Hepatic stellate cell (primary cell): ENCODE data around the gene ZDHHC14.

ENCODE experiments used
- DNase-seq: peaks from one replicate; pipeline ENCODE4 v3.0.0; 2011; ENCODE audit warnings: low spot score

The ZDHHC14 gene

DNA sequence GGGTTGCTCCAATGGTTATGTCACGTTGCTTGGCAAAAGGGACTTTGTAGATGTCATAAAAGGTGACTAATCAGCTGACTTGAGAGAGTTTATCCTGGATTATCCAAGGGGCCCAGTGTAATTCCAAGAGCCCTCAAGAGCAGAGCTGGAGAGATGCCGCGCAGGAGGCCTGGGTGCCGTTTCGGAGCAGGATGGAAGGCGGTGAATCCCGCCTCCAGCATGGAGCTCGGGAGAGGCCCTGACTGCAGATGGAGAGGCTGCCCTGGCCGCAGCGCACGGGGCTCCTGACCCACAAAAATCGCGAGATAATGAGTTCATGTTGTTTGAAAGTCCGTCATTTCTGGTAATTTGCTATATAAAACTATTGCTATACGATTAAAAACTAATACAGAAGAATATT, 219.8 kb downstream of the ZDHHC14 start:
- DNase-seq, result no peak

DNA sequence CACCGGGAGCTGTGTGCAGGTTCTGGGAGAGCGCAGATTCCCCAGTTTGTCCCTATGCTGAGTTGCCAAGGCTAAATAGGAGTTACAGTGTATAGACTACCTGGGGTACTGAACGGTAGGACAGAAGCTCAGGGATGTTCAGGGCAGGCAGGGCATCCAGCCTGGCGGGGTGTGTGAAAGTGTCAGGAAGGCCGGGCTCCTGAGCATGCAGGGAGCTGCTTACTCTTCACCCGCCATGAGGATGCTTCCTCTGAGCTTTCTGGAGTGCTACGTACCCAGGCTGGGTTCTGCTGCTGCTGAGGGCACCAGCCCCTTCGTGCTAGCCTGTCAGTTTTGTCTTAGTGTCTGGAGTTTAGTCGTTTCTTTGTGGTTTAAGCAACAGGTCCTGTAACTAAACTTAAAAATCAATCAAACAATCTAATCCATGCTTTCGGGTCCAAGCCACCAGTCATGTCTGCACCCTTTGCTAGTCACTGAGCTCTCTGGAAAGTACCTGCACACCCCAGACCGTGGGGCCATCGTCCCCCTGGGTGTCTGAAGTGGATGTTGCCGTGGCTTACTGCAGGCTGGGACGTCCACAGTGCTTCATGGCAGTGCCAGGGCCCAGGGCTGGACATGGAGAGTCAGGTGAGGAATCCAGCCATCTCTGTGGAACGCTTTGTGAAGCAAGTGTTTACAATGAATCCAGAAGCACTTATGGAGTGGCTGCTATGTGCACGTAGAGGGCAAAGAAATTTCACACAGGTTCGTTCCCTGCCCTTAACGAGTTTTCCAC, 221.7 kb downstream of the ZDHHC14 start:
- DNase-seq, result no peak

DNA sequence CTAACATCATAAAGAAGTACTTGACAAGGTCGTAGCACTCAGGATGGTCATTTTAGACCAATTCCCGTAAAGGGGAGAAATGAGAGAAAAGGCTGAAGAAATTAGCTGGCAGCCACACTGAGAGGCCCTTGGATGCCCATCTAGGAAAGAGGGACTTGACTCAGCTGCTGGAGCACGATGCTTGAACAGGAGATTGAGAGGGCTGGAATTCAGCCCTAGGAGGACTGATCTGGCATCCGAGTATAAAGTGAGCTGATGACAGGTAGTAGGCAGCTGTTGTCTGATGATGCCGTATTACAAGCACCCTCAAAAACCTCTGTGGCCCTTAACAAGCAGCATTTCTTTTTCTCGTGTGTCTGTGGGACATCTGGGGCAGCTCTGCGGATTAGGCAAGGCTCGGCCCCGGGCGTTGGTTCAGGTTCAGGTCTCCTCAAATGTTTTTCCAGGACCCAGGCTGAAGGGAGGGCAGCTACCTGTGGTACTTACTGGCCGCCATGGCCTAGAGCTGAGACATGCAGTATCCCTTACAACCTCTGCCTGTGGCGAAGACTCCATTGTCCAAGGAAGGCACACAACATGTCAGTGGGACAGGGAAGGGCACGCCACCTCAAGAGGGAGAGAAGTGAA, 222.4 kb downstream of the ZDHHC14 start:
- no peak for DNase-seq

DNA sequence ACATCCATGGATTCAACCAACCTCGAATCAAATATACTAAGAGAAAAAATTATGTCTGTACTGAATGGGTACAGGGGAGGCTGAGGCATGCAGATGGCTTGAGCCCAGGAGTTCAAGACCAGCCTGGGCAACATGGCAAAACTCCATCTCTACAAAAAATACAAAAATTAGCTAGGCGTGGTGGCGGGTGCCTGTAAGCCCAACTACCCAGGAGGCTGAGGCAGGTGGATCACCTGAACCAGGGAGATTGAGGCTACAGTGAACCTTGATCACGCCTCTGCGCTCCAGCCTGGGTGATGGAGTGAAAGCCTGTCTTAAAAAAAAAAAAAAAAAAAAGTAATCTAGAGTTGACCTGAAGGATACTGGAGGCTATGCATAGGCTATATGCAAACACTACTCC, 223.0 kb downstream of the ZDHHC14 start:
- DNase-seq, result no peak

DNA sequence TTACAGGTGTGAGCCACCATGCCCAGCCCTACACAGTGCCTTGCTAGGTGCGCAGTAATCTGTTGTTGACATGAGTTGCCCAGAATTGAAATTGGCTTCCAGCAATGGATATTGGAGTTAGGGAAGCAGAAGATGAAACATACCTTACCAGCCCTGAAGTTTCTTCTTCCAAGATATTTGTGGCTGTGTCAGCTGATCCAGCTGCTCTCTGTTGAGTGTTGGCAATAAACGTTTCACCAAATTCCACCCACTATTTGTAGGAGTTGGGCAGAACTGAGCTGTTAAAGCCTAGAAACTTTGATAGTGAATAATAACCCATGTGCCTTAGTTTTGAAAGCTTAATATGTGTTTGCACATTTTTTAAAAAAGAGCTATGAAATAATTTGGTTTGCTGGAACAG, 223.8 kb downstream of the ZDHHC14 start:
- DNase-seq, result no peak

DNA sequence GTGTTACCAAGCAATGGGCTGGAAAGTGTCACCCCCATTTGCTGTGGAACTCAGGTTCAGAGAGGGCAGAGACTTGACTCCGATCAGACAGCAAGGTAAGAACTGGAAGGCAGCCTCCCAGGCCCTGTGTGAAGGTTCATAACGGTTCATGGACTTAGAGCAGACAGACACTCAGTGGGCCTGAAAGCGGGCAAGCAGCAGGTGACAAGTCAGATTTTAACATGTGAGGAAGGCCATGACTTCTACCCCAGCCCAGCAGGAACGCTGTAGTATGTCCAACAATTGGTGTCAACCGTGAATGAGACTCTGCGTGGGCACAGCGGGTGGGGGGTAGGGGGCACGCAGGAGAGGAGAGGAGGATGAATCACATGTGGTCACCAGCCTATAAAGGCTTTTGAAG, 224.5 kb downstream of the ZDHHC14 start:
- no peak for DNase-seq

DNA sequence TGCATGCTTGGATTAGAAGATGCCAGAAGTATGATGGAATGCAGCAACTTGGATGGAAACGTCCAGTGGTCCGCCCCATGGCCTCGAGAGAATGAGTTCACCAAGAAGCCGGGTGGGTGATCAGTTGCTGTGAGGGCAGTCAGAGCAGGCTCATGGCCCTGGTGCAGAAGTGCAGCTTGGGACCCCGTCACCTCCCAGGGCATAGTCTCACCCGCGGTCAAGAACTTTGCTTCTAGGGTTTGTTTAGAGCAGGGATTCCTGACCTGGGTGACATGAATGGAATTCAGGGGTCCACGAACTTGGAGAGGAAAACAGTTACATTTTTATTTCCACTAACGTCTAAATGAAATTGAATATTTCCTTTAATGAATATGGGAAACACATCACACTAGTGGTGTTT, 225.5 kb downstream of the ZDHHC14 start:
- no peak for DNase-seq

DNA sequence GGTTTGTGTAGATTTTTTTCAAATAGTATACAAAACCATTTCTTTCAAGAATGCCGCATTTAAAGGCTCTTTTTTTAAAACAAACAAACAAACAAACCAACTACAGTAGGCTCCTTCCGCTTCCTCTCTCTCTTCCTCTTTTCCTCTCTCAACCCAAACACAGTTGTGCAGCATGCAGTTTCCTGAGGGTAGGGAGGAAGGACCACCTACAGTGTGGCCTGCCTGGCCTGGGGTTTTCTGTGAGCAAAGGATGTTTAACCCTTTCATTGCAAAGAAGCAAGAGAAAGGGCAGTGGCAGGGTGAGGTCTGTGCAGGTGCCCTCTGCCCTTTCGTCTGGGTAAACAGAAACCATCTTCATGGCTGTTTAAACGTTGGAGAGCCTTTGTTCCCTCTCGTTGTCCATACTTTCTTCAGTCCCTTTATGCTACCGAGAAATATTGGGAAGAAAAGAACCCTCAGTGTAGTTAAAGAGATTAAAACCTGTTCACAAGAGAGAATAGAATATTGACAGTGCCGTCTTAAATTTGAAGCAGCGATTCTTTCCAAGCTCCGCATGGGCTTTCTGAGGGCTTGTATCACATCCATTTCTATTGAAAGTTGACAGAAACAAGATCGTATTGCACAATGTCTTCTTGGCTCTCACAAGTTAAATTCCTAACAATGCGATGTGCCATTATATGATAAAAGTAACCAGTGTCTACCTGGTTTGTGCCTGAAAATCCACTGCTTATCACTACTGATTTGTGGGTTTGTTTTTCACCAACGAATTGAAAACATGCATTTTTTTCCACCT, 226.5 kb downstream of the ZDHHC14 start:
- no peak for DNase-seq

DNA sequence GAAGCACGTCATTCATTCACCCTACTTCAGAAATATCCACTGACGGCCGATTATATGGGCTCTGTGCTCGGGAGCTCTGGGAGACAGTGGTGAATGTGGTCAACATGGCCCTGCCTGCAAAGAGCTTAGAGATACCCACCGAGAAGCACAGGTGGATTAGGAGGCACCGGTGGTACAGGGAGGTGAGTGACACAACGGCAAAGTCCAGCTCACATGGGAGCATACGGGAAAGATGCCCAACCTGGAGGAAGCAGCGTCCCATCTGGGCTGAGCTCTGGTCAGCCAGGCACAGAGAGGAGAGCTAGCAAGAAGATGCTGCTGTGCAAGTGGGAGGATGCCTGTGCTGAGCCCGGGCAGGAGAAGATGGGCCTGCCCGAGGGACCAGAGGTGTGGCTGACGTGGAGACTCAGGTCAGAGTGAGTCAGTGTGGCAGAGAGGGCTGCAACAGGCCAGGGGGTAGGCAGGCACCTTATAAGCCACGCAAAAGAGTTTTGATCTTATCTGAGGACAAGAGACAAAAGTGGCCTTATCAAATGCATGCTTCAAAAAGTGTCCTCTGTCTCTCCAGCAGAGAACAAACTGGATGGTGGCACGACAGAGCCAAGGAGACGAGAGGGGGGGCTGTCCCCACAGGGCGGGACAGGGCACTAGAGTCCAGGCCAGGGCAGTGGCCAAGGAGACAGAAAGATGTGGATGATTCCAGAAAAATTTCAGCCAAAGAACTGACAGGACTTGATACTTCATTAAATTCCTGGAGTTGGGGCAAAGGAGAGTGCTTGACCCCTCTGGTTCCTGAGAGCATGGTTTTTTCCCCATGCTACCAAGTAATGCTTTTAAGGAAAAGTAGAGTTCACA, 227.5 kb downstream of the ZDHHC14 start:
- DNase-seq, result no peak

DNA sequence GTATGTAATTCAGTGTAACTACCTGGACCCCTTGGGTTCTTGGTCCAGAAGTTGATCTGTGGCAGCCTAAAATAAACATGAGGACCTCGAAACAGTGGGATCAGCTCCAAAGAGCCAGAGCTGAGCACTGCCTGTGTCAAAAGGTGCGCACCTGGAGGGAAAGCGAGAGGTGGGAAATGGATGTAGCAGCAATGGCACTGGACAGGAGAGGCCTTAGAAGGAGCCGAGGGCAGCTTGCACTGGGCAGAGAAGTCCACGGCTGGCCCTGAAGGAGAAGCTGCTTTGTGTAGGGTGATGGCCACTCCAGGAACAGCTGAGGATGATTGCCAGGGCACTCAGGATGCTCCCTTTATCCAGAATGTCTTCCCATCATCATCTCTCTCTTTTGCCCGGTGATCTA, 228.1 kb downstream of the ZDHHC14 start:
- no peak for DNase-seq

DNA sequence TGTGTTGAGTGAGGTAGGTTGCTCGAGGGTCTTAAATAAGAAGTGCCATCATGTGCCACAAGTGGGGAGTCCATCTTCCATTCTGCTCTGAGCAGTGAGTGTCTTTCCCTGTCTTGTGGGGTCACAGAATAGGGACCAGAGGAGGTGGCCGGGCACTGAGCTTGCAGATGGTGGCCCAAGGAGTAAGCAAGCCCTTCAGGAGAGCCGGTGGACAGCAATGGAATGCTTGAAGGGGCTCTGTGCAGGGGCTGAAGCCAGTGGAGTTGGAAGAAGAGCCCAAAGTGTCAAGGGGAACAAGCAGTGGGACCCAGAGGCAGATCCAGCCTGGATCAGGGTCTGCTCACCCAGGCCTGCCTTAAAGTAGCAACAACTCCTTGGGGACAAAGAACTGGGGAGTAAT, 228.6 kb downstream of the ZDHHC14 start:
- DNase-seq, result no peak

DNA sequence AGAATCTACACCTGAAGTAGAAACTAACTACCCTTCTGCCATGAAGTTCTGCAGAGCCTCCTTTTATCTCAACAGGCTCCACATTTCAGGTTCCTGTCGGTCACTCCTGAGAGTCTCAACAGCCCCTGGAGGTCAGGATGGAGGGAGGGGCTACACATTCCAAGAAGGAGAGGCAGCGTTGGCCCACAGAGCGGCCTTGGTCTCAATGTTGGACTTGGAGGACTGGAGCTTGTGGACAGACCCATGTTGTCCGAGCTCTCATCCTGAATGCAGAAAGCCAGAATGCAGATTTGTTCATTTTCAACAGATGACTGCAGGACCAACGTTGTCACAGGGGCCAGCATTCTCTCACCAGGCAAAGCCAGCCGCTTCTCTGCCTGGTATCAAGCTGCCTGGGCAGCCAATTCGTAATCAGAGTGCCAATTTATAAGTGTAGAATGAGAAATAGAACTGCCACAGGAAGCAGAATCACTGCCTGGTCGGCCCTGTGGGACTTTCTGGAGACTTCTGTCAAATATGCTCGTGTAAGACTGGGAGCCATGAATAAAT, 229.5 kb downstream of the ZDHHC14 start:
- no peak for DNase-seq

DNA sequence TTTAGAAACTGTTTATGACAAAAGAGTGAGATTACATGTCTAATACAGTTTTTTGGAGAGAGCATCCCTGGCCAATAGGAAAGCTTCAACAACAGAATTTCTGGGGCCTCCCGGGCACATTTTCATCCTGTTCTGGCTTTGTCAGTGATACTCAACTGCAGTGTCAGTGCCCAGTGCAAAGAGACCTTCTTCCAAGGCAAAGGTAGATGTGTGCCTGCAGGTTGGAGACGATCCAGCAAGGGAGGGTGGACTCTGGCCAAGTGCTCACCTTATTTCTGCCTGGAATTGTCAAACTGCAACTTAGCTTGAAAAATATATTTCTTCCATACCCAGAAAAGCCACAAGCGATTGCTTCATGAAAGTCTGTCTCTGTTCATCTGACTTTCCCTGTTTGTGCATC, 230.4 kb downstream of the ZDHHC14 start:
- no peak for DNase-seq

DNA sequence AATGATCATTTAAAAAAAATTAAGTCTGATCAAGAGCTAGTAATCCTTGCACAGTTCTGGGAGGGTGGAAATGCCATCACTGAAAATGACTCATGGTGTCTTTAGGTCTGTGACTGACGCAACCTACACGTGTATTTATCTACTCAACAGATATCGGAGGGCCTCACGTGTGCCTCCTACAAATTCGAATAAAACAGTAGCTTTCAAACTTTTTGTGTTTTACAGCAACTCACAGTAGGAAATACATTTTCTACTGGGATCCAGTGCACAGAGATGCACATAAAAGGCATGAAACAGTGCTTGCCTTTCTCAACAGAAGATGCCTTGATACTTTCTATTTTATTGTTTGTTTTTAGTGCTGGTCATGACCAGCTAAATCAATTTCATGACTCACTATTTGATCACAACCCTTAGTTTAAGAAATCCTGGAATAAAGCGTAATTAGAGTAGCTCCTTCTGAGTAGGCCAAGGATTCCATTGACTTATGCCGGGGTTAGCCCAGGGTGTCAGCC, 232.1 kb downstream of the ZDHHC14 start:
- peak; percentile 86 for DNase-seq

DNA sequence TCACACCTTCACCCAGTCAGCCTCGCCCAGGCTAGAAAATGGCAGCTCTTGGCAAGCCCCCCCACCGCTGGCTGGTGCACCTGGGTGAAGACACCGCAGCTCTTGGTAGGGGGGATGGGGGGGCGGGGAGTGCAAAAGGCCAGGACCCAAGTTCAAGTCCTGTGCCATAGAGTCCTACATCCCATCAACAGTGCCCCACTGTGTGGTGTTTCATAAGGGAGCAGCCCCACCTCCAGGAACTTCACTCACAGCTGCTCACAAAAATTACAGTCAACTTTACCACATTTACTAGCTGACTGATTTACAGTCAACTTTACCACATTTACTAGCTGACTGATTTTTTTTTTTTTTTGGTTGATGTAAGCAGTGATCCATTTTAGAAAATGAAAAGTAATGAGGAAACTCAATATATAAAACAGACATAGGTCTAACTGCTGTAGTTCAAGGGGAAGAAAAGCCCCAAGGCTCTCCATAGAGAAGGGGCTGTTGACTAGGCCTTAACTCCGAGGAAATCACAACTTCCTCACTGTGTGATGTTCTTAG, 233.1 kb downstream of the ZDHHC14 start:
- DNase-seq, result no peak

DNA sequence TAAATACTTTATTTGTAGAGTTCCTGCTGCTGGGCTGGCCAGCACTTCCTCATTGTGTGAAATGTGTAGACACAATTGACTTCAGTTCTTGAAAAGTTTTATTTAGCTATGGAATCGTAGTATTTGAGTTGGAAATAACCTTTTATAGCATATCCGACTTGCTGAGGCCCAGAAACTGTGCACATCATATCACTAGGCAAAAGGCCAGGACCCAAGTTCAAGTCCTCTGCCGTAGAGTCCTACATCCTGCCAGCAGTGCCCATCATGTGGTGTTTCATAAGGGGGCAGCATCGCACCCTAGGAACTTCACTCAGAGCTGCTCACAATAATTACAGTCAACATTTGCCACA, 234.4 kb downstream of the ZDHHC14 start:
- DNase-seq, result no peak

DNA sequence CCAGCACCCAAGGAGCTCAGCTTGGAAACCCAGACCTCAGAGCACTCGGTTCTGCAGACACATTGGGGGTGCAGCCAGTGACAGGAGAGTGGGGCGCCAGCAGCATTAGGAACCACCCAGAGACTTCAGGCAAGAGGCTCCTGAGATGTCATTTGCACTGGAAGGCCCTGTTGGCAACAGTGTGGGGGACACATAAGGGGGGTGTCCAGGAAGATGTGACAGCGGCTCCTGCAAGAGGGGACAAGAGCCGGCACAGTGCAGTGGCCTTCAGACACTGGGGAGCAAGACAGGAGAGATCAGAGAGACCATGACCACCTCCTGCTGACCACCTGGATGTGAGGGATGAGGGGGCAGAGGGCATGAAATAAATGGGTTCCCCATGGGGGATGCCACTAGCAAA, 235.0 kb downstream of the ZDHHC14 start:
- DNase-seq, result no peak

DNA sequence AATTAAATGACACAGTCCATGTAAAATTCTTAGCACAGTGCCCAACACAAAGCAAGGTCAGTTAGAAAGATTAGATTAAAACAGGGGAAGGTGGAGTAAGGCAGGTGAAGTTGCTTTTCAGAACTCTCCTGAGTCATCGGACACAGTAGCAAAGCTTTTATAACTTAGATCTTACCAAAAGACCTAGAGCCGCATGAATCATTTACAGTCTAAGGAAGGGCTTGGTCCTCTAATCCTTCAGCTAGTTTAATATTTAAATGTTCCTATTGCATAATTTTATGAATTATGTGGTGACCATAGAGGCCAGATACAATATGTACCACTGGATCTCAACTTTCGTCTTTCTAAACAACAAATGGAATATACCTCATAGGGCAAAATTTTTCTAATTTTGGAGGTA, 240.0 kb downstream of the ZDHHC14 start:
- DNase-seq, result no peak

DNA sequence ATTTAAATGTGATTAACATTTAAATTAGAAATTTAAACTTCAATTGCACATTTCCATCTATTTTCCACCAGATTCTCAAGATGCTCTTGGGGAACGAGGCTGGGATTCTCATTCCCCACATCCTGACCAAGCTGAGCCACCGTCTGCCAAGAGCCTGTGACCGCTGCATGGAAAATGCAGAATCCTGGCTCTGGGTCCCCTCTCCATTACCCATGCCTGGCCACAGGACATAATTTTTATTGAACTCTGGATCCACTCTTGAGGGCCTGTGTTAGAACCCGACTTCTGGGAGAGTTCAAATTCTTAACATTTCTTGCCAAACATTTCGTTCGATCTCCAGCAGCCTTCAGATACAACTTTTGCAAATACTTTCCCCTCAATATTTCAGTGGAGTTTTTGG, 240.4 kb downstream of the ZDHHC14 start:
- no peak for DNase-seq

DNA sequence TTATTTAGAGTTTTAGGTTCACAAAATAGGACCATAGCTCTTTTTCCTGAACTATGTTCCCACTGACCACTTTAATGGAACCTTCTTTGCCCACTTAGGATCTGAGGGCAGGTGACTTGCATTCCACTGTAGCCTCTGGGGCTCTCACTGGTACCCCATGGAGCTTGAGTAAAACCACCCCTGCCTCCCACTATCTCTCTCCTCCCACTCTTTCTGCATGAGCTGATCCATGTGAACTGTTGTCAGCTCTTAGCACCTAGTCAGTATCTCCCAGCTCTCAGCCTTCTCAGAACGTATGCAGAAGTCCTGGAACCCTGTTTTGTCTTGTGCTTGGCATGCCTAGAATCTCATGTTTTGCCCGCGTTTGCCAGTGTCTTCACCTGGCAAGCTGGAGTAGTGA, 241.4 kb downstream of the ZDHHC14 start:
- DNase-seq, result no peak

DNA sequence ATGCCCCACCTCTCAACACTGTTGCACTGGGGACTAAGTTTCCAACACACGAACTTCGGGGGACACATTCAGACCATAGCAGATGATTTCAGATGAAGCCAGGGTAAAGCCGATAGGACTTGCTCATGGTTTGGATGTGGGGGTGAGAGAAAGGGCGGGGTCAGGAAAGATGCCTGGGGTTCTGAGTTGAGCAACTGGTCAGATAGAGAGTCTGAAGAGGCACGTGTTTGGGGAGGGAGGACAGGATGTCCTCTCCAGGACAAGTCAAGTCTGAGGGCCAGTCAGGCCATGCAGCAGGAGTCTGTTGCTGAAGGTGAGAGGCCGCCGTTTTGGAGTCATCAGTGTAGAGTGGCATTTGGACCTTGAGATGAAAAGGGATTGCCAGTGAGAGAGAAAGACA, 244.1 kb downstream of the ZDHHC14 start:
- DNase-seq, result no peak

DNA sequence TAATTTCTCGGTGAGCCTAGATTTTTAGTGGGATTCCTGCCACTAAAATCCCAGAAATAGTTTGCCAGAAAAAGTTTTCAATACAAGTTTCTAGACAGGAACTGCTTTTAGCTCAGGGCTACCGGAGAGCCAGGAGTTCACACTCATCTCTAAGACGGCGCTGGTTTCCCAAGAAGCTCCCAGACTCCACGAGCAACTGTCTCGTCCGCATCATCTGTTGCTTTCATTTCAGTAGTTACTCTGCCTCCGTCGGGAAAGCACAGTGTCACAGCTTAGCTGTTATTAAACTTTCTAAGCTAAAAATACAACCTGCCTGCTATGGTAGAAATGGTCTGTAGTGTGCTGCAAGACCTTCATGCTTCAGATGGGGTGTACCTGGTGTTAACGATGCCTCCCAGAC, 244.8 kb downstream of the ZDHHC14 start:
- DNase-seq, result peak; percentile 34
